Astrocyte of the cerebellum (primary cell): ENCODE results near the gene JAK3.

Experiments used
- DNase-seq: peaks from one replicate; pipeline ENCODE4 v3.0.0-alpha.2; 2011; ENCODE audit warnings: low read depth
- H3K4me3 ChIP-seq: 2 replicates; pipeline ENCODE4 v1.5.1; 2011; ENCODE audit warnings: mild to moderate bottlenecking, low read depth, low read length, moderate library complexity
- in situ Hi-C: cut with HindIII; loops from 2 replicates; pipeline ENCODE4 v1.10.0; 2017; ENCODE audit warnings: low sequenced_read_pairs
- TF ChIP-seq, protein P1 (sequence below): IDR thresholded peaks from 2 replicates; pipeline ENCODE4 v1.5.1; 2012; ENCODE audit warnings: low read length, low read depth, moderate library complexity, mild to moderate bottlenecking; ENCODE audit errors: missing control alignments

Gene JAK3

DNA sequence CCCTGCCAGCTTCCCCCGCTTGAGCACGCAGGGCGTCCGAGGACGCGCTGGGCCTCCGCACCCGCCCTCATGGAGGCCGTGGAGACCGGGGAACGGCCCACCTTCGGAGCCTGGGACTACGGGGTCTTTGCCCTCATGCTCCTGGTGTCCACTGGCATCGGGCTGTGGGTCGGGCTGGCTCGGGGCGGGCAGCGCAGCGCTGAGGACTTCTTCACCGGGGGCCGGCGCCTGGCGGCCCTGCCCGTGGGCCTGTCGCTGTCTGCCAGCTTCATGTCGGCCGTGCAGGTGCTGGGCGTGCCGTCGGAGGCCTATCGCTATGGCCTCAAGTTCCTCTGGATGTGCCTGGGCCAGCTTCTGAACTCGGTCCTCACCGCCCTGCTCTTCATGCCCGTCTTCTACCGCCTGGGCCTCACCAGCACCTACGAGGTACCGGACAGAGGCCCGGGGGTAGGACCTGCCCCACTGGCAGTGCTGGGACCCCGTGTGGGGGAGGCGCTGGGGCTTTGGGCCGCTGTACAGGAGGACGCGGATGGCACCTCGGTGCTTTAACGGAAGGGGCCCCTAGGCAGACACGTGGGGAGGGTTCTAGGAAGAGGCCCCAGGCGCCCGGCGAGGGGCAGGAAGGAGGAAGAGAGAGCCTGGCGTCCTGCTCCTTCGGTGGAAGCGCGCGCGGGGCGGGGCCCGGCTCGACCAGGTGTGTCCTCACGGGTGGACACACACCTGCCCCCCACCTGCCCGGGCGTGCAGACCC lies 24.6 kb upstream of the JAK3 start:
- H3K4me3 ChIP-seq = no peak overlapping the region
- TF ChIP-seq, protein P1, sequence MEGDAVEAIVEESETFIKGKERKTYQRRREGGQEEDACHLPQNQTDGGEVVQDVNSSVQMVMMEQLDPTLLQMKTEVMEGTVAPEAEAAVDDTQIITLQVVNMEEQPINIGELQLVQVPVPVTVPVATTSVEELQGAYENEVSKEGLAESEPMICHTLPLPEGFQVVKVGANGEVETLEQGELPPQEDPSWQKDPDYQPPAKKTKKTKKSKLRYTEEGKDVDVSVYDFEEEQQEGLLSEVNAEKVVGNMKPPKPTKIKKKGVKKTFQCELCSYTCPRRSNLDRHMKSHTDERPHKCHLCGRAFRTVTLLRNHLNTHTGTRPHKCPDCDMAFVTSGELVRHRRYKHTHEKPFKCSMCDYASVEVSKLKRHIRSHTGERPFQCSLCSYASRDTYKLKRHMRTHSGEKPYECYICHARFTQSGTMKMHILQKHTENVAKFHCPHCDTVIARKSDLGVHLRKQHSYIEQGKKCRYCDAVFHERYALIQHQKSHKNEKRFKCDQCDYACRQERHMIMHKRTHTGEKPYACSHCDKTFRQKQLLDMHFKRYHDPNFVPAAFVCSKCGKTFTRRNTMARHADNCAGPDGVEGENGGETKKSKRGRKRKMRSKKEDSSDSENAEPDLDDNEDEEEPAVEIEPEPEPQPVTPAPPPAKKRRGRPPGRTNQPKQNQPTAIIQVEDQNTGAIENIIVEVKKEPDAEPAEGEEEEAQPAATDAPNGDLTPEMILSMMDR = no peak
- DNase-seq = no peak
- in situ Hi-C loops = no loop called here

DNA sequence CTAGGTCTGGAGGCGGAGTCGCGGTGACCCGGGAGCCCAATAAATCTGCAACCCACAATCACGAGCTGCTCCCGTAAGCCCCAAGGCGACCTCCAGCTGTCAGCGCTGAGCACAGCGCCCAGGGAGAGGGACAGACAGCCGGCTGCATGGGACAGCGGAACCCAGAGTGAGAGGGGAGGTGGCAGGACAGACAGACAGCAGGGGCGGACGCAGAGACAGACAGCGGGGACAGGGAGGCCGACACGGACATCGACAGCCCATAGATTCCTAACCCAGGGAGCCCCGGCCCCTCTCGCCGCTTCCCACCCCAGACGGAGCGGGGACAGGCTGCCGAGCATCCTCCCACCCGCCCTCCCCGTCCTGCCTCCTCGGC lies 24.1 kb upstream of the JAK3 start, which contains the start of gene SLC5A5:
Gene SLC5A5, plus strand, starts transcription at position 68 of the 373 bp plus-strand sequence. CDS start 375 bp downstream, outside the sequence.
- no peak for DNase-seq
- H3K4me3 ChIP-seq = no peak within 1 kb of the TSS

DNA sequence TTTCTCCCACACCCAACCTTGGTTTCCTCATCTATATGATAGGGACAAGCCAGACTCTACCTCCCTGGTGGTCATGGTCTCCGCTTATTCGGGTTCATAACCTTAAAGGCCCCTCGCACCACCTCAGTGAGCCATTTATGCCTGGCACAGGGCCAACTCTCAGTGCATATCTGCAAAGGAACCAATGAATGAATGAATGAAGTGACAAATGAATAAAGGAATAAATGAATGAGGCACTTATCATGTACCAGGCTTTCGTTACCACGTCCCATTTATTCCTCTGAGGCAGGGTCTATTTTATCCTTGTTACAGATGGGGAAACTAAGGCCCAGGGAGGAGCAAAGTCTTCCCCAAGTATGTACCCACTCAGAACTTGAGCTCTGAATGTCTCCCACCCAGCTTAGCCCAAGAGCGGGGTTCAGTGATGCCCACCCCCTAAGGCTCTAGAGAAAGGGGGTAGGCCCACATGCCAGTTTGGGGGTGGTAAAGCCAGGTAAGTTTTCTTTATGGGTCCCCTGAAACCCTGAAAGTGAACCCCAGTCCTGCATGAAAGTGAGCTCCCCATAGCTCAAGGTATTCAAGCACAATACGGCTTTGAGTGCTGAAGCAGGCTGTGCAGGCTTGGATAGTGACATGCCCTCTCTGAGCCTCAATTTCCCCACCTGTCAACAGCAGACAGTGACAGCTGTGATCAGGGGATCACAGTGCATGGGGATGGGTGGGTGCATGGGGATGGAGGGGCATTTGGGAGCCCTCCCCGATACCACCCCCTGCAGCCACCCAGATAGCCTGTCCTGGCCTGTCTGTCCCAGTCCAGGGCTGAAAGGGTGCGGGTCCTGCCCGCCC lies 23.5 kb upstream of the JAK3 start:
- DNase-seq = no peak
- TF ChIP-seq, protein P1 = no peak
- H3K4me3 ChIP-seq = no peak overlapping the region
- in situ Hi-C loops = no loop called here

More for the DNA sequence above, 24.1 kb upstream of the JAK3 start, which contains the start of gene SLC5A5:
- in situ Hi-C loops = no loop called here
- TF ChIP-seq, protein P1 = no peak

DNA sequence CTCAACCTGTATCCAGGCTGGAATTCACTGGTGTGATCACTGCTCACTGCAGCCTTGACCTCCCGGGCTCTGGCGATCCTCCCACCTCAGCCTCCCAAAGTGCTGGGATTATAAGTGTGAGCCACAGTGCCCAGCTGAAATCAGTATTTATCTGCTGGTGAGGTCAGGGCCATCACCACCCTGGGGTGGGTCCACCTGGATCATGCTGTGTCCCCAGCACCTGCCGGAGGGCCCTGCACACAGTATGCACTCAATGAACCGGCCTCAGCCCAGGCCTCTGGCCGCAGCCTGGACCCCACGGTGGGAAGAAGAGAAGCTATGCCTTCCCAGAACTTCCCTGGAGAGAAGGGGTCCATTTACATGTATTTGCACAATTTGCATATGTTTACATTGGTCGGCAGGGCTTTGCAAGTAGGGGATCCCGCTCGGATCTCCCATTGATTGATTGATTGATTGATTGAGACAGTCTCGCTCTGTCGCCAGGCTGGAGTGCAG lies 21.4 kb upstream of the JAK3 start:
- DNase-seq = no peak
- in situ Hi-C loops = no loop called here
- no peak overlapping the region for H3K4me3 ChIP-seq
- TF ChIP-seq, protein P1 = no peak

DNA sequence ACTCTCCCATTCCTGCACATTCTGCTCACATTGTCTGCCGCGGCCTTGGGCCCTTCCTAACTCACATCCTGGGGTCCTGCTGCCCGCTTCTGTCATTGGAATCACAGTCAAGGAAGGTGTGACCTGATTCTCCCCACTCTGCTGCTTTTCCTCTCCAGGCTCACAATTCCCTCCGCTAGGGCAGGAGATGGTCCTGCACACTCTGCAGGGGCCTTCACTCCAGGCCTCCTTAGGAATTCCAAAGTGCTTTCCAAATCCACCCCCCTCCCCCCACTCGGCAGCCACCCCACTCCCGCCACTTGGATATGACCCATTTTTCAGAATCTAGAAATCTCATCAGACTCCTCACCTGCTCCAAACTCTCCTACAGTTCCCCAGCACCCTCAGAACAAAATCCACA lies 20.9 kb upstream of the JAK3 start:
- in situ Hi-C loops = no loop called here
- no peak for DNase-seq
- TF ChIP-seq, protein P1 = no peak
- H3K4me3 ChIP-seq = no peak overlapping the region

DNA sequence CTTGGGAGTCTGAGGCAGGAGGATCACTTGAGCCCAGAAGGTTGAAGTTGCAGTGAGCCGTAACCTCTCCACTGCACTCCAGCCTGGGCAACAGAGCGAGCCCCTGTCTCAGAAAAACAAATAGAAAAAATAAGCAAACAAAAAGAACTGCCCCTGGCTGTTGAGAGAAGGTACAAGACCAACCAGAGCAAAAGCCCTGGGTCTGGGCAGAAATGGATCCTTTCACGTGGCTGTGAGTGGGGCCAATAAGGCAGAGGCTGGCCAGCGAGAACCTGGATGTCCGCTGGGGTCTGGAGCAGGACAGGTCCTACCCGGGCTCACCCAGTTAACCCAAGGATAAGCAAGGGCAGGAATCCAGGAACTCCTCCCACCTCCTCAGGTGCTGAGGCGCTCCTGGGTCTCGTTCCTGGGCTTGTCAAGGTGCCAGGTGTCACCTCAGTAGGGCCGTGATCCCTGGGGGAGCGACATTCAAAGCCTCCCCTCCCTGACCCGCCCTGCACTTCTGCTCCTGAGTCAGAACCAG lies 19.2 kb upstream of the JAK3 start:
- TF ChIP-seq, protein P1 = no peak
- no peak for DNase-seq

More for the DNA sequence above, 19.2 kb upstream of the JAK3 start:
- in situ Hi-C loops = no loop called here
- no peak overlapping the region for H3K4me3 ChIP-seq
